NCI-H345 (cell line): ENCODE data around the gene CD2AP.
"Not testable (repeated sequence)": the region's sequence is repeated elsewhere in the genome, so short reads cannot be mapped to it uniquely, and the experiment has no call there.

Experiments
- DNase-seq: peaks from one replicate; lab custom pipeline; 2025; lab: John Stamatoyannopoulos, UW

CD2AP gene

DNA sequence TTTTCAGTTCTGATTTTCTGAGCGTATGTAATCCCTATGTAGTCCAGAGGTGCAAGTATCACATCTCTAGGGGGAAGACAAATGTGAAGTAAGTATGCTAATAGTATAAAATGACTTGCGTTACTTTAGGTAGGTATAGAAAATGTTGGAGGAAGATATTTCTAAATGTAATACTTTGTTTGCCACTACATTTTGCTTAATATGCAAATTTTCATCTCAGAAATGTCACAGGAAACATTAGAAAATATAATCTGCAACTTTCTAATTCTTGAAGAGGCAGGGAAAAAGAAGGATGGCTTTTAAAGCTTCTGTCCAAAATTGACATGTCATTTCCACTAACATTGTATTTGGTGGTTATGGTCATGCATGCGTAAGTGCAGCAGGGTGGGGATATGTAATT lies 85.6 kb downstream of the CD2AP start:
- no peak for DNase-seq

DNA sequence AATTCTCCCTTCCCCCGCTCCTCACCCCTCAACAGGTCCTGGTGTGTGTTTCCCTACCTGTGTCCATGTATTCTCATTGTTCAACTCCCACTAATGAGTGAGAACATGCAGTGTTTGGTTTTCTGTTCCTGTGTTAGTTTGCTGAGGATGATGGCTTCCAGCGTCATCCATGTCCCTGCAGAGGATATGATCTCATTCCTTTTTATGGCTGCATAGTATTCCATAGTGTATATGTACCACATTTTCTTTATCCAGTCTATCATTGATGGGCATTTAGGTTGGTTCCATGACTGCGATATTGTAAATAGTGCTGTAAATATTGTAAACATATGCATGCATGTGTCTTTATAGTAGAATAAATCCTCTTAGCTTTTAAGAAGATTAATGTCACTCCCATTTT lies 89.0 kb downstream of the CD2AP start:
- not testable (repeated sequence) for DNase-seq

DNA sequence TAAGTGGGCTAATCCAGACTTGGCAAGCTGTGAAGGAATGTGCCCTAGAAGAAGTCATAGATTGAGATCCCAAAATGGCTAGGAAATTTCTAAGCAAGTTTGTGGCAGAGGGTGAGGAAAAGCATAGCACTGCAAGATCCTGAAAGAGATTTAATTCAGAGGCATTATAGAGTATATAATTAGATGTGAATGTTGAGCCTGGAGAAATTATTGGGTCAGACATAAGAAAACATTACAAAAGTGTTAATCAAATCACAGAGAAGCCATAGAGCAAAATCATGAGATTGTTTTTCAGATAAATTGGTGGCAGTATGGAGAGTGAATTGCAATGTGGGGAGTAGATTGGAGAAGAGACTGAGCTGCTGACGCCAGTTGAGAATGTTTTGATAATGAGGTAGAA lies 90.0 kb downstream of the CD2AP start:
- no peak for DNase-seq

DNA sequence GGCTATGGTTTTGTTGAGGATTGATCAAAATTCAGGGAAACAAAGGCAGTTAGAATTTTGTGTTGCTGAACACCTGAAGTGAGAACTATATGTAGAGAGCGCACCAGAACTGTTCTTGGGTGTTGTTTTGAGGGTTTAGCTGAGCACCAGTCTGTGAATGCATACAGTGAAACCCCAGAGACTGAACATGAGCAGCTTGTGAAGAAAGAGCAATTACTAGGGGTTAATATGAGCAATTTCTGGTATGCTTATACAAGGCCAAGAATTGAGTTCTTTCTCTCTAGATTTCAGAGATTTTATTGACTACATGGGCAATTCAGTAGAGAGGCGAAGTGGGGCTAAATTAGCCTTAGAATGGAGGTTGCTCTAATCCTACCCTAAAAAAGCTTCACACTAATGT lies 93.9 kb downstream of the CD2AP start:
- no peak for DNase-seq

DNA sequence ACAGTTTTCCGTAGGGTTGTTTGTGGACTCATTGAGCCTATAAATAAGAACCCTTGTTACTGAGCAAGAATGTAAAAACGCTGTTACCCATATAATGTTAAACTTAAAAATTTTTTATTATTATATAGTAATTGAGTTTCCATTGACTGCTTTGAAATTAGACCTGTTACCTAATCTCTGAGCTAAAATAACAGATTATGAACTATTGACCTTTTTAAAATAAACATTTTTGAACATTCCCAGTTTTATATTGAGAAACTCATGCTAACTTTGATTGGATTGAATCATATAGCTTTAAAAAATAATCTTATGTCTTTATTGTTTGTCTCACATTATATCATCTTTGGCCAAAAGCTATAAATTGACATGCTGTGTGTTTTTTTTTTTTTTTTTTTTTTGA lies 95.5 kb downstream of the CD2AP start:
- no peak for DNase-seq

DNA sequence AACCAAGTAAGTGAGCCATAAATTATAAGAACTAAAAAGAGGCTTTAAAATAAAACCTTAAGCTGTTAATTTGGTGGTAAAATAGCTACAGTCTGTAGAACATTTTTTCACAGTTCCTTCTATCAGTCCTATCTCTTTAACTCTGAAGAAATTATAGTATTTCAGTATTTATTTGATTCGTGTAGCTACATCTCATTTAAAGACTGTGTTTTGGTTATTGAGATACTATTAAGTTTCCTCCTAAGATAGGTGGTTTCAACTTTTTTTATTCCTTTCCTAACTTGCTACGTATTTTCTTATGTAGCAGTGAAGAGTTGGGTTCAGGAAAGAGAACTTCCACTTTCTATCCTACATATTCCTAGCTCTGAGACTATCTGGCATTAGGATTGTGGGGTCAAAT lies 97.2 kb downstream of the CD2AP start:
- DNase-seq = no peak

DNA sequence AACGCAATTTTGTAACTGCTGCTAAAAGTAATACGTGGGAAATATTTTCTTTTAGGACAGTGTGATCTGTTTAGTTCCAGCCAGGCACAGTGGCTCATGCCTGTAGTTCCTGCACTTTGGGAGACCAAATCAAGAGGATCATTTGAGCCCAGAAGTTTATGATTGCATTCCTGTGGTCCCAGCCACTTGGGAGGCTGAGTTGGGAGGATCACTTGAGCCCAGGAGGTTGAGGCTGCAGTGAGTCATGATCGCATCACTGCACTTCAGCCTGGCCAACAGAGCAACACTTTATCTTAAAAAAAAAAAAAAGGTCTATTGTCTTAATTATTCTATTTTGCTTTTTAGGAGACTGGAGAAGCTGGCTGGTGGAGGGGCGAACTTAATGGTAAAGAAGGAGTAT lies 101.5 kb downstream of the CD2AP start:
- no peak for DNase-seq

DNA sequence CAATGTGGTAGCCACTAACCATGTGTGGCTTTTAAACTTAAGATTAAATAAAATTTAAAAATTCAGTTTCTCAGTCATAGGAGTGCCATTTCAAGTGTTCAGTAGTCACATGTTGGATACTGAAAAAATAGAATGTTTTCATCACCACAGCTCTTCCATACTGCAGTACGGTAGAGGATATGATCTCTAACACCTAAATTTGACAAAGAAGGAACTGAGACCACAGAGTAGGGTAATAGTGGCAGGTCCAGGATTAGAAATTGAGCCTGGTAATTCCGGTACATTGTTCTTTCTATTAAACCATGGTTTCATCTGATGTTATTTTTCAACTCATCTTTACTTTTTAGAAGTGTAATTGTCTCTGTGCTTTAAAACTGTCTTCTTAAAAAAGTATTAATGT lies 104.0 kb downstream of the CD2AP start:
- no peak for DNase-seq

DNA sequence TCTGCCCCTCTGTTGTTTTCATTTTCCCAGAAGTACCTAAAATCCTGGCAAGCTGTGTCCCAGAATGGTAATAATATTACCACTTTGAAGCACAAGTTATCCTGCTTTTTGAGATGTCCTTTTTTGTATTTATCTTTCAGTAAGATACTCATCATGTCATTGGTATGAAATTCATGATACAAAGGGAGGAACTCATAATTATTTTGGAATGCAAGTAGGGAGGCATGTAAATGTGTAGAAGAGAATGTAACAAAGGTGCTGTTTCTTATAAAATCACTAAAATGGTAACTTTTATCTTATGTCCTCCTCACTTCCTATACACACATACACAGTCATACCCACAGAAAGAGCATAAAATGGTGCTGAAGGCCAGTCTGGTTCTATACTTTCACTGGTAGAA lies 109.9 kb downstream of the CD2AP start:
- DNase-seq = no peak

DNA sequence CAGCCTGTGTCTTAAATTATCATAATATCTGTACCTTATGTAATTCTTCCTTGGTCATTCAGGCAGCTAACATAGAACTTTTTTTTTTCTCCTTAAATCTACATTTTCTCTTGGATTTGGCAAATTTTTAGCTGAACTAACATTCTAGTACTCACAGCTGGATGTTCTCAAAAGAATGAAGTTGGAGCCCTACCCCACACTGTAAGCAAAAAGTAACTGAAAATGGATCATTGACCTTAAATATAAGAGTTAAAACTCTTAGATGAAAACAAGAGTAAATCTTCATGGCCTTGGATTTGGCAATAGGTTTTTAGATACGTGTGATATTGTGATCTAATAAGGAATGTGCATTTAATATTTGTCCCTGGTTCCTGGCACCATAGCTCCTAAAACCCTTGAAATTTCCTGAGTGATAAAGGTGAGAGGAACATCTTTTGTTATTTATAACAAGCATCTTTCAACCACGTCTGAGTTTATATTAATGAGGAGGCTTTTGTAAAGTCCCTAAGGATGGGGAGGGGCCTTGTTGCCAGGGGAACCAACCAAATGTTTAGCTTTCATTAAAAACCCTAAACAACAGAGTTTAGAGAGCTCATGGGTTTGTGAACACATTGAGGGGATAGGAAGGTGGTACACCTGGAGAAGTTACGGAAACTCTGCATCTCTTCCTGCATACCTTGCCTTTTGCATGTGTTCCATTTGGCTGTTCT lies 114.7 kb downstream of the CD2AP start:
- DNase-seq = no peak

DNA sequence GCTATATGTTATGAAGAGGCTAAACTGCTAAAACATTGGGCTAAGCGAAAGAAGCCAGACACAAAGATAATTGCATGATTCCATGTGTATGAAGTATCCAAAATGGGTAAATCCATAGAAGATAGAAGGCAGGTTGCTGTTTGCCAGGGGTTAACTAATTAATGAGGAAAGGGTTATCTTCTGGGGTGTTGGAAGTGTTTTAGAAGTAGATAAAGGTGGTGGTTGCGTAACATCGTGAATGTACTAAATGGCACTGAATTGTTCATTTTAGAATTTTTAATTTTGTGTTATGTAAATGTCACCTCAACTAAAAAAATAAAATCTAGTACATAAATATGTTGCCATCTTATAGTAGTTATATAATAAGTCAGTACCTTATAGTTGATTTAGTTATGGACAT lies 116.4 kb downstream of the CD2AP start:
- DNase-seq = no peak

DNA sequence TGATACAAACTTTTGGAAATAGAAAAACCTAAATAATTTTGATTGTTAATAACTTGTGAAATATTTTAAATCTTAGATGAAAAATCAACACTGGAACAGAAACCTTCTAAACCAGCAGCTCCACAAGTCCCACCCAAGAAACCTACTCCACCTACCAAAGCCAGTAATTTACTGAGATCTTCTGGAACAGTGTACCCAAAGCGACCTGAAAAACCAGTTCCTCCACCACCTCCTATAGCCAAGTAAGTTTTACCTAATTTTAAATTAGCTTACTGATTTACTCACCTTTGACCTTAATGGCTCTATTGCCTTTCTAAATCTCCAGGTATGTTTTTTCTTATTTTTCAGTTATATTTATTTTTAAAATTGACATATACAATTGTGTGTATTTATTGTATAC lies 118.2 kb downstream of the CD2AP start:
- no peak for DNase-seq

DNA sequence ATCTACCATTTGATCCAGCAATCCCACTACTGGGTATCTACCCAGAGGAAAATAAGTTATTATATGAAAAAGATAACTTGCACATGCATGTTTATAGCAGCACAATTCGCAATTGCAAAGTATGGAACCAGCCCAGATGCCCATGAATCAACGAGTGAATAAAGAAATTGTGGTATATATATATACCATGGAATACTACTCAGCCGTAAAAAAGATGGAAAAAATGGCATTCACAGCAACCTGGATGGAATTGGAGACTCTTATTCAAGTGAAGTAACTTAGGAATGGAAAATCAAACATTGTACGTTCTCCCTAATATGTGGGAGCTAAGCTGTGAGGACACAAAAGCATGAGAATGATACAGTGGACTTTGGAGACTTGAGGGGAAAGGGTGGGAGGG lies 120.8 kb downstream of the CD2AP start:
- DNase-seq = no peak

DNA sequence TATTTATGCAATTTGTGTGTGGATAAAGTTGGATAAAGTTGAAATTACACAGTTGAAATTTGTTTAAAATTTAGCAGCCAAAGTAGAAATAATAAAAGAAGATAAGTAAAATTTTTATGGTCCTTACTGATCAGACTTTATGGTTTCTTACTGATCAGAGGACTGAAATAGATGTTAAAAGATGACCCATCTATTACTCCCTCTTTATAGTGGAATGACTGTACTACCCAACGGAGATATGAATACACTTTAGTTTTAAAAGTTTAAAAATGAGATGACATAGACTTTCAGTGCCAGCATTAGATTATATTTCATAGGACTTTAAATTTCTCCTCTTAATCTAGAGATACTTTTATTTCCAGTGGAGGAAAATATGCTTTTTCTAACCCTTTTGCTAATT lies 121.9 kb downstream of the CD2AP start:
- no peak for DNase-seq

DNA sequence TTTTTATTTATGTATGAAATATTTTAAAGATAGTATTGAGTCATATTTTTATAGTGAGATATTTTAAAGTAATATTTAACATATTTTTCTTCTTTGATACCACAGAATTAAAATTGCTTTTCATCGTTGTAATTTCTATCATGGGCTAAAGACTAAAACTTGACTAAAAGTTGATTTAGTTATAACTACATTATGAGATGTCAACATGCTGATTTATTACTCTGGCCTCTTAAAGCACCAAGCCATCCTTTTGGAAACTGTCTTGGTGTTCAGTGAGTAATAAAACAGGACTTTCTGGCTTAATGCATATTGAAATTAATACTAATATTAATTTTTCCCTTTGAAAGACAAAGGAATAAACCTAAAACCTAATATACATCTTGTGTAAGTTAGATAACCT lies 125.6 kb downstream of the CD2AP start:
- no peak for DNase-seq

DNA sequence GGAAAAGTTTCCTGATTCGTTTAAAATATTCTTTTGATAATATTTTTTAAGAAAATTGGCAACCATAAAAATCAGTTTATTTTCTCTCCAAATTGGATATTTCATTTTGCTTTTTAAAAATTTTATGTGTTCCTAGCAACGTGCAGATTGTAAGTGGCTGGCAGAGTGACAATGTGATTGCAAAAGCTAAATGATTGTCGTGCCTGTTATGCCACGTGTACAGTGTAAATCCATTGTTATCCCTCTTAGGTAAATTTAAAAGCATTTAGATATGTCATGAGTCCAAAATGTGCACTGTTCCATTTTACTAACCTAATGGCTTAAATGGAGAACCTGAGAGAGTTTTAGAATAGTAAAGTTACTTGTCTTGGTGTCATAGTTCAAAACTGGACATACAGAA lies 126.4 kb downstream of the CD2AP start:
- DNase-seq = no peak

DNA sequence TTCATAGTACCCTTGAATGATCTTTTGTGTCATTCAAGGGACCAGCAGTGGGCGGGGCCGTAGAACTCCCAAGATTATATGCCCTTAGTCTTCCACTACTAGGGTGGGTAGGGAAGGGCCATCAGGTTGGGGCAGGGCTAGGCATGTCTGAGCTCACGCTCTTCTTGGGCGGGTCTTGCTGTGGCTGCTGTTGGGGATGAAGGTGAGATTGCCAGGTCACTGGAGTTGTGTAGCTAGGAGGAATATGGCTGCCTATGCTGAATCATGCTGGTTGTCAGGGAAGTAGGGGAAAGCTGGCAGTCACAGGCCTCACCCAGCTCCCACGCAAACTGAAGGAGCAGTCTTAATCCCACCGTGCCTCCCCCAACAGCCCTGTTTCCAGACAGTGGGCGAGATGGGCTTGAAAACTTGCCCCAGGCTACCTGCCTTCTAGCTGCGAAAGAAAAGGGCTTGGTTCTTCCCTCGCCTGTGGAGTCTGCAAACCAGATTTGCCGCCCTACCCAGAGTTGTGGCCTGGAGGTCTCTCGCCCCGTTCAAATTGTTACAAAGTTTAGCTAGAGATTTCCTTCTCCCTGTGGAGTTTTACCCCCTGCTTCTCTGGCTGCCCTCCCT lies 144.4 kb downstream of the CD2AP start:
- DNase-seq = no peak

DNA sequence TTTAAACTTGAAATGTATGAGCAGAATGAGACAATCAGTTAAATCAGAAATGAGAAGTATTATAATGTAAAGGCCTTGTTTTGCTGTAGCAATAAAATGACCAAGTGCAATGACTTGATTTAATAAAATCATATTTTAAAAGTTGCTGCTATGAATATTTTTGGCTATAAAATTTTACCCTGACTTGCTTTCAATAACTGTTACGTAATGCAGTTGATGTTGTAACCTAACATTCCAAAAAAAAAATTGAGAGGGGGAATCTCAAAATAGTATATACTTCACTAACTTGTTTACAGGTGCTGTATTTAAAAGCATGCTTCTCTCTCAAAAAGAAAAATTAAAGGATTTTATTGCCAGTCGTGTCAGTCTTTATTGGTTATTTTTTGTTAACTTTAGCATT lies 149.2 kb downstream of the CD2AP start:
- DNase-seq = no peak

DNA sequence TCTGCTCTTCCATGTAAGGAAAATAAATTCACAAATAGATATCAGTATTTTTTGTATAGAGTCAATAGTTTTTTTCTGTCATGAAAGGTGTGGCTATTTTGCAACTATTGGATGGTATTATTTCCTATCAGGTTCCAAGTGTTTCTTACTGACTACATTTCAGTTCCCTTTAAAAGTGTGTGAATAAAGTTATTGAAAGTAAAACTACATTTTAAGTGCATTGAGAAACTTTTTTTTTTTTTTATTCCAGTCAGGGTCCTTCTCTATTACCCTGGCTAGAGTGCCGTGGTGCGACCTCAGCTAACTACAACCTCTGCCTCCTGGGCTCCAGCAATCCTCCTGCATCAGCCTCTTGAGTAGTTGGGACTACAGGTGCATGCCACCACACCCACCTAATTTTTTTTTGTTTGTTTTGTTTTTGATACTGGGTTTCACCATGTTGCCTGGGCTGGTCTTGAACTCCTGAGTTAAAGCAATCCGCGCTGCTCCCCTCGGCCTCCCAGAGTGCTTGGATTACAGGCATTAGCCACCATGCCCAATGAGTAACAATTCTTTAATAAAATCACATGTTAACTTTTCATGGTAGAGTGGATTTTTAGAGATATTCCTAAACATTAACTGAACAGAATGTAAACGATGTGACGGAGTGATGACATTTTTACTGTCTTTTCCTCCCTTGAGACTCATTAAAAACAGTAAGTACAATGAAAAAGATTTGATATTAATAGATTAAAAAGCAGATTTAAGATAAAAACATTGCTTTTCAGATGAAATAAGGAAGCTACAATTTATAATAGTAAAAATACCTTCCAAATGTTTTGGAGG lies 151.1 kb downstream of the CD2AP start:
- DNase-seq = no peak

DNA sequence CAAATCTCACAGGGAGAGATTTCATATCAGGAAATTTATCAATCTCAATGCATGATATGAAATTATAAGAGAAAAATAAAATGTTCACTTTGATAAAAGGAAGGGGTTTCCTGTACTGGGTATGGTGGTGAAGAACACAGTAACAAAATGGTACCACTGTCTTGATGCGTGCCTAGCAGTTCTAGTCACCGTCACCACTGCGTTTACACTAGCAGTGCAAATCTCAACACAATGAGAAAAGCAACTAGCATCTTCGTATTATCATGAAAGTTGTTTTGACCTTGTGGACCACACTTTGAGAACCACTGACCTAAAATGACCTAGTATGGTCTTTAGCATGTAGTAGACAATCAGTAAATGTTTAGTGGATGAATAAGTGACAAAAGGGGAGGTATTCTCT lies 152.4 kb downstream of the CD2AP start:
- DNase-seq = no peak

DNA sequence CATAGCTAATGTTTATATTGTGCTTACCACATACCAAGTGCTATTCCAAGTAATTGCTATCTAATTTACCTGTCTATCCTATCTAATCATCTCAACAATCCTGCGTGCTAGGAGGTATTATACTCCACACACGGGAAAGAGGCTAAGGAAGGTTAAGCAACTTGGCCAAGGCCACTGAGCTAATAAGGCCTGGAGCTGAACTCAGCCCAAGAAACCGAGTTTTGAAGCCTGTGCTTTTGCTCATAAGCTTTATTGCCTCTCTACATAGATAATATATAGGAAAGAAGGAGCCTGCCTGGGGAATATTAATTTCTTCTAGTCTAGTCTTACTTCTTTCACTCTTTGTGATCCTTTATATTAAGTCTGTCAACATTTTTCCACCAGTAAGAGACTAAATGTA lies 153.0 kb downstream of the CD2AP start:
- DNase-seq = no peak

DNA sequence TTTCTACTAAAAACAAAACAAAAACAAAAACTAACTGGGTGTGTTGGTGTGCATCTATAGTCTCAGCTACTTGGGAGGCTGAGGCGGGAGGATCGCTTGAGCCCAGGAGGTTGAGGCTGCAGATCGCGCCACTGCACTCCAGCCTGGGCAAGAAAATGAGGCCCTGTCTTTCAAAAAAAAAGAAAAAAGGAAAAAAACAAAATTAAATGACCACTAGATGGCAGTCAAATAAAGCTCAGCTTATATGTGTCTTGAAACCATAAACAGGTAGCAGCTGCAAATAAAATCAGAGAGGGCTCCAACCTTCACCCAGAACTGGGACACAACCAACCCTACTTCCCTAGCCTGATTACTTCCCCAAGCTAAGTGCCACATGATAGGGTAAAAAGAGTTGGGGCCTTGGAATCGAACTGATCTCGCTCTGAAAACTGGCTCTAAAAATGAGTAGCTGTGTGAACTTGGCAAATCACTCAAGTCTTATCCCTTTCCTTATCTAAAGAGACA lies 153.7 kb downstream of the CD2AP start:
- peak; percentile 75 for DNase-seq

DNA sequence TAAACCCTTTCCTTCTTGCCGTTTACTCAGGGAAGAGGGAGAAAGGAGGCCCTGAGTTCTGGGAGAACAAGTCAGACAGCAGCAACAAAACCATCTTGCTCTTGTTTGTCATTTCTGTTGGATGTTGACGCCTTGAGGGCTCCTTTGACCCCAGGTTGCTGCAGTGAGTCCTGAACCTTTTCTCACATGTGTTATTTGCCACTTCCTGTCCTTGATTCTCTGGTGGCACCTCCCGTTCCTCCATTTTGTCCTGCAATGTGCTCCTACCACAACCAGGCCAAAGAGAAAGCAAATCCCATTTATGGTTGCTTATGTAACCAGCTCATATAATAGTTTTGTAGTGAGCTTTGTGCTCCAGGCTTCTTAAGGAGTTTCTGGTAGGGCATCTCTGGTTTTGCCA lies 154.2 kb downstream of the CD2AP start:
- no peak for DNase-seq
